Right renal pelvis (tissue), 4 donors: Measurements from ENCODE around the gene ATP6V1G1. TPM values are rescaled to one million over a fixed set of nuclear protein-coding genes. Genes with fewer than 3 reads are reported as not detected.
"Not testable (repeated sequence)": the region's sequence is repeated elsewhere in the genome, so short reads cannot be mapped to it uniquely, and the experiment has no call there.

Source experiments
- DNase-seq, 4 donors: peaks; one replicate each; pipeline ENCODE4 v3.0.0-alpha.2; 2013; ENCODE audit warnings: low read depth in 4 of 4, low spot score in 3 of 4, missing footprints in 1 of 4
- polyA plus RNA-seq, 4 donors: library from polyadenylated mRNA; unstranded; fragments of 120-200 nt; gene quantifications; one replicate each; pipeline ENCODE4 v1.2.1, GENCODE V29; 2013; ENCODE audit not compliant: insufficient read length in 4 of 4

The ATP6V1G1 gene
- polyA plus RNA-seq, 4 donors: 282 to 303 (median 288) TPM

DNA sequence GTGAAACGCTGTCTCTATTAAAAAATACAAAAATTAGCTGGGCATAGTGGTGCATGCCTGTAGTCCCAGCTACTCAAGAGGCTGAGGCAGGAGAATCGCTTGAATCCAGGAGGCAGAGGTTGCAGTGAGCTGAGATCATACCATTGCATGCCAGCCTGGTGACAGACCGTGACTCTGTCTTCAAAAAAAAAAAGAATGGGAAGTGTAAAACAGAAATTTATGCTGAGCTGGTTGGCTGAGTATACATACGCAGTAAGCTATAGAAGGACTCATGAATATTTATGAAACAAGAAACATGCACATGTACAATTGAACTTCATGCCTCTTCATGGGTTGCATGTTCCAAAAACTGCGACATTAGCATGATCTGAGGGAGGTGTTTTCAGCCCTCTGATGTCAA is 10.8 kb upstream of the ATP6V1G1 start:
- DNase-seq: not testable (repeated sequence)

DNA sequence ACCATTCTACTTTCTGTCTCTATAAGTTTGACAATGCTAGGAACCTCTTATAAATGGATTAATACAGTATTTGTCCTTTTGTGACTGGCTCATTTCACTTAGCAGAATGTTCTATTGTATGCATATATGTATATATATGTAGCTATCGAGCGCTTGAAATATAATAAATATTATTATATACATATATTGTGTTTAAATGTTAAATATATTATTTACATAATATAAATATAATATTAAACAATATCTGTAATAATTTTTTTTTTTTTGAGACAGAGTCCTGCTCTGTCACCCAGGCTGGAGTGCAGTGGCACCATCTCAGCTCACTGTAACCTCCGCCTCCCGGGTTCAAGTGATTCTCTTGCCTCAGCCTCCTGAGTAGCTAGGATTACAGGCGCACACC is 9.4 kb upstream of the ATP6V1G1 start:
- not testable (repeated sequence) for DNase-seq

DNA sequence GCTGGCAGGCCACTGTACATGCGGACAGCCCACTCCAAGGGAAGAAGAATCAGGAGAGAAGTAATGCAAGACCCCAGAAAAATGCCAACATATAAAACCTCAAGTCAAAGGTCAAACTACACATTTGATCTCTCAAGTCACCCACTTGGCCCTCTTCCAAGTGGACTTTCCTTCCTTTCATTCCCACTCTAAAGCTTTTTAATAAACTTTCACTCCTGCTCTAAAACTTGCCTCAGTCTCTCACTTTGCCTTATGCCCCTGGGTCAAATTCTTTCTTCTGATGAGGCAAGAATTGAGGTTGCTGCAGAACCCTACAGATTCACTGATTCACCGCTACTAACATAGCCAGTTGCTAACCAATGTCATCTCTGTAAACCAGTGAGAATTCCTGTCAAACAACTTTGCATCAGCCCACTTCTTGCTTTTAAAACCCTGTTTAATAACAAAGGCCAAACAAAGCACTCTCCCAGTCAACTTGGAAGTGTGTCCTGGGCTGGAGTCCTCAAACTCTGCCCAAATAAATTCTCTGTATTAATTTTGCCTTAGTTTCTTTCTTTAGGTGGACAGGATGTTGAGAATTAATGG is 6.9 kb upstream of the ATP6V1G1 start:
- DNase-seq: no peak

DNA sequence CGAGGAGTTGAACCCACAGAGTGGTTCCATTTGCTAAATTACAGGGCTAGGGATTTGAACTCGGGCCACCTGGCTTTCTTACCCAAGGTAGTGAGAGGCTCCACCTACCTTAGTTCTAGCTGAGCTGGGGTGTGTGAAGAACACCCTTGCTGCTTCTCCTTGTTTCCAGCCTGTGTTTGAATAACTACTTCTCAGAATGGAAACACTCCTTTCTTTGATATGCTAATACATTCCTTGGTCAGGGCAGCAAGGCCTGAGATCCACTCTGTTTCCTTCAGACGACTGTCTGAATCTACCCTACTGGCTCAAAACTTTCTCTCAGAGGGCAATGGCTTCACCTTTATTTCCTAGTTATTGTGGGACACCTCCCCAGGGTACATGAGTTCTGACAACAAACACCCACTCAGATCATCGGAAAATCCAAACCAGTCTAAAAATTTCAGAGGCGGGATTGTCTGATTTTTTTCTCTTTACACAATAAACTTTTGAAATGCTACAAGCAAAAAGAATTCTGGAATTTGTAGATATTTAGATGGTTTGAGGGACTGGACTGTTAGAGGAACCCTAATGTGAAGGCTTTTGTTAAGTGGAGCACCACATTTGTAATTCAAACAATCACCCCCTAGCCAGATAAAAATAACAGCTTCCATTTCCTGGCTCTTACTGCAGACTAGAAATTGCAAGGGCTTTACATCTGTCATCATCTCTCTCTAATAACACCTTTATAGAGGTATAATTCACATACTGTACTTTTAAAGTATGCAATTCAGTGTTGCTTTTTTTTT is 4.0 kb upstream of the ATP6V1G1 start:
- DNase-seq: no peak

DNA sequence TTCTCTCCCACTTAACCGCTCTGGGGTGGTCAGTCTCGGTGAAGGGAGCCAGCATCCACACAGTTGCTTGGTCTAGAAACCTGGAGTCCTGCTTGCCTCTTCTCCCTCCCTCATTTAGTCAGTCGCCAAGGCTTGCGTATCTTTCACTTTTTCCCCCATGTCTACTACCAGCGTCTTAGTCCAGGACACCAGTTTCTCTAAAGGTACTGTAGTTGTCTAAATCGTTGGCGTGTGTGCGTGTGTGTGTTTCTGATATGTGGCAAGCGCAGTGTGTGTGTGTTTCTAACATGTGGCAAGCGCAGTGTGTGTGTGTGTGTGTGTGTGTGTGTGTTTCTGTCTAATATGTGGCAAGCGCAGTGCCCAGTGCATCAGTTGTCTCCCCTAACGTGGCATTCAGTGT is 641 bp downstream of the ATP6V1G1 start:
- no peak for DNase-seq

GRCh38 chr9:114588651-114589526 is 1.3 kb downstream of the ATP6V1G1 start:
- DNase-seq: no peak

- DNase-seq: no peak
Measured at GRCh38 chr9:114590328-114590727, 2.8 kb downstream of the ATP6V1G1 start.

- no peak for DNase-seq
Measured at GRCh38 chr9:114591291-114591787, 3.8 kb downstream of the ATP6V1G1 start.

- no peak for DNase-seq
Measured at GRCh38 chr9:114591849-114592248, 4.3 kb downstream of the ATP6V1G1 start.

DNA sequence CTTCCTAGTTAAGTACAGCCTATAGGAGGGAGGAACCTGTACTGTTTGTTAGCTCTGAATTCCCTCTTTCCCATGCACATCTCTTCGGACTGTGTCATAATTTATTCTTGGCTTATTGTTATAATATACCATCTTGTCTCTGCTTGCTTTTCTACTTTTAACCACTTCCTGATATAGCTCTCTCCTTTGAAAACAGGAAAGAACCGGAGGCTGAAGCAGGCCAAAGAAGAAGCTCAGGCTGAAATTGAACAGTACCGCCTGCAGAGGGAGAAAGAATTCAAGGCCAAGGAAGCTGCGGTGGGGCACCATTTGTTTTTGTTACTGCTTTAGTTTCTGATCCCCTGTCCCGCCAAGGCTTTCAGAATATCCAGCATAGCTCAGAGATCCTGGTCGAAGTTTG is 4.8 kb downstream of the ATP6V1G1 start:
- DNase-seq: no peak

GRCh38 chr9:114594136-114594535 is 6.6 kb downstream of the ATP6V1G1 start:
- DNase-seq: no peak

GRCh38 chr9:114600502-114601248 is 13.1 kb downstream of the ATP6V1G1 start:
- DNase-seq: not testable (repeated sequence)

DNA sequence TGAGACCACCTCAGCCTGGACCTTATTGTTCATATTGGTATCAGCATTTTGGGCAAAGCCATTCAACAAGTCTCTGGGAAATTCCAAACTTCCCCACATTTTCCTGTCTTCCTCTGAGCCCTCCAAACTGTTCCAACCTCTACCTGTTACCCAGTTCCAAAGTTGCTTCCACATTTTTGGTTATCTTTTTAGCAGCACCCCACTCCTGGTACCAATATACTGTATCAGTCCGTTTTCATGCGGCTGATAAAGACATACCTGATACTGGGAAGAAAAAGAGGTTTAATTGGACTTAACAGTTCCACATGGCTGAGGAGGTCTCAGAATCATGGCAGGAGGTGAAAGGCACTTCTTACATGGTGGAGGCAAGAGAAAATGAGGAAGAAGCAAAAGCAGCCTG is 14.2 kb downstream of the ATP6V1G1 start:
- DNase-seq: not testable (repeated sequence)

- DNase-seq: no peak
Measured at GRCh38 chr9:114602620-114603019, 15.1 kb downstream of the ATP6V1G1 start.

DNA sequence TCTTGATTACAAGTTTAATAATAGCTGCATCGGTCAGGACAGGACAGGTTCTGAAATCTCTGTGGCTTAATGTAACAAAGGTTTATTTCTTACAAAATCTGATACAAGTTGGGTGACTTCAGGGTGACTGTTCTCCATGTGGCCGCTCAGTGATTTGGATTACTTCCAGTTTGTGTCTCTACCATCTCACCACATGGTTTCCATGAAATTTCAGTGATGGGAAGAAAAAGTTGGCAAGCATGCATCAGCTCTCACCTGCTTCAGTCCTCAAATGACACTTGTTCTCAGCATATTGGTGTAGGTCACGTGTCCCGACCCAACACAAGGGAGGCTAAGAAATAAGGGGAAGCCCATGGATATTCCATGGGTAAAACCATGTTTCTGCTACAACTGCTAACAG is 15.7 kb downstream of the ATP6V1G1 start:
- no peak for DNase-seq

DNA sequence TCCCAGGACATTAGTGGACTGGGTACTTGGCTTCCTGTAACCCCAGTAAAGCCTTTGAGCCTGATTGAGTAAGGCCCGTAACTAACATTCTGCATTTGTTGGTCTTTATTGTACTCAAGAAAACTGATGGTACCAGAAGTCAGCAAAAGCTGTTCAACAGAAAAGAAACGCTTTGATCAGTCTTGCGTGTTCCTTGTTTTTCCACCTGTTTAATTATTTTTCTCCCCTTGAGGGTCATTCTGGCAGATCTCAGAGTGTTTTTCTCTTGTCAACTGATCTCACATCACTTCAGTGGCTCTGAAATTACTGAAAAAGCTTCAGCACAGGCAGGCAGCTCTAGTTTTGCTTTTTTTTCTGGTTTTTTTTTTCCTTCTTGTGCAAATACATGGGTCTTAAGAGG is 17.4 kb downstream of the ATP6V1G1 start:
- no peak for DNase-seq

- DNase-seq: no peak
Measured at GRCh38 chr9:114606068-114606467, 18.5 kb downstream of the ATP6V1G1 start.

DNA sequence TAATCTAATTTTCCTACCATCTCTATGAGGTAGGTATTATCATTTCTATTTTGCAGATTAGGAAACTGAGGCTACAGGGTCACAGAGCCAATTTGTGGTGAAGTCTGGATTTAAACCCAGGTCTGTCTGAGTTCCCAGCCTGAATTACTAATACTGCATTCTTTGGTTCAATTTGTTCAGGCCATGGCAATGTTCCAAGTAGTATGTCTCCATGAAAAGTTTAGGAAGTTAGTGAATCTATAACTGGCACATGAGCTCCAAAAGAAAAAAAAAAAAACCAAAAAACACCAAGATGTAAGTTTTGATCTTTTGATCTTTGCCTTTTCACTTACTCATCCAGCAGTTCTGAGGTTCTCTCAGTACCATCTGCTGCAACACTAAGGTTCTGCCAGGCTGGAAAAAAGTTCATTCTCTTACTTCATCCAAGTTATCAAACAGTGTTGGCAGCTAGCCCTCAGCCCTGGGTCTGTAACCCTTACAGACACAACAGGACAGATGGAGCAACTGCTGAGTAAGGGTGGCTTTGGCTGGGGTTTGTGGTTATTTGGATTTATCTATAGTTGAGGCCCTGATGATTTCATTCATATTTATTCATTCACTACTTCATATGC is 19.1 kb downstream of the ATP6V1G1 start:
- no peak for DNase-seq

DNA sequence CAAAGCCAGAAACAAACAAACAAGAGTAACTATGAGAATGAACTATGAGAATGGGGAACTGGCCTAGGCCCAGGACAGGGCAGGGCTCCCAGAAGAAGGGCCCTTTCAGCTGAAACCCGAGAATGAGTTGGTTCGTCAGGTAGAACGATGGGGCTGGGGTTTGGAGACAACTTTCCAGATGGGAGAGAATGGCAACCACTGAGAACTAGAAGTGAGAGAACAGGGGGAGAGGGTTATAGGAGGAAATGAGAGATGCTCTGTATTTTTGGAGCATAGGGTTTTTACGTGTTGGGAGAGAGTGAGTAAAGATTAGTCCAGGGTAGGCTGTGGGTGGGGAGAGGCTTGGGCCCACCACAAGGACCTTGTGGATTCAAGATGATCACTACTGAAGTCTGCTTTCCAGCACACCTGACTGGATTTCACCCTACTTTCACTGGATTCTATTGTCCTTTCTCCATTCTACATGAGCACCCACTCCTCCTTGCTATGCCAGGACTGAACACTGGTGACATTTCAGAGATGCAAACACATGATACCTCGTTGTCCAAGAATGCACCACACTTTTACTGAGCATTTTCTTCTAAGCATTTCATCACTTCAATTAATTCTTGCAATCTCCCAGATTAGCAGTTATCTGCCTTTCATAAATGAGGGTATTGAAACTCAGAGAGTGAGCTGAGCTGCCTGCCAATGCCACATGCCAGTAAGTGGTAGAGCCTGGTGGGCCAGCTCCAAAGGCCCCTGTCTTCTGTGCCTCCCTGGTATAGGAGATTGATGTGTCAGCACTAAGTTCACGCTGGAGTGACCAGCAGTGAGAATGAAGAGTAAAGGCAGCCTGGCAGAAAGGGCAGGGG is 20.3 kb downstream of the ATP6V1G1 start:
- no peak for DNase-seq
